Measurements from ENCODE around the gene SKAP2. TPM values are rescaled to one million over a fixed set of nuclear protein-coding genes. Genes with fewer than 3 reads are reported as not detected.

Gene SKAP2
- total RNA-seq, 2 experiments from 2014 or later, result 18.6 to 21.3 TPM

- Mint-ChIP-seq H3K27ac (no peak overlapping the region), H3K27me3 (no peaks in the 10 kb centered on the region), H3K4me1 (no peaks in the 10 kb centered on the region), H3K36me3 (no peaks in the 10 kb centered on the region), H3K4me3 (no peak overlapping the region), H3K9me3 (ENCODE audit: low read depth) (no peaks in the 10 kb centered on the region)
- ATAC-seq, result no peak
- DNase-seq, result no peak
- CTCF ChIA-PET, result no interaction called here
Measured at GRCh38 chr7:26779978-26780595, 84.3 kb downstream of the SKAP2 start.

GRCh38 chr7:26777385-26777784 is 87.0 kb downstream of the SKAP2 start:
- H3K27me3 Mint-ChIP-seq, result no peaks in the 10 kb centered on the region
- H3K4me1 Mint-ChIP-seq, result no peaks in the 10 kb centered on the region
- no peak overlapping the region for H3K27ac Mint-ChIP-seq
- H3K4me3 Mint-ChIP-seq, result no peak overlapping the region
- H3K9me3 Mint-ChIP-seq (ENCODE audit: low read depth), result peaks cover 2% of the 10 kb centered on the region
- DNase-seq (no peak), ATAC-seq (no peak)
- CTCF ChIA-PET, result no interaction called here
- H3K36me3 Mint-ChIP-seq, result peaks cover 4% of the 10 kb centered on the region

DNA sequence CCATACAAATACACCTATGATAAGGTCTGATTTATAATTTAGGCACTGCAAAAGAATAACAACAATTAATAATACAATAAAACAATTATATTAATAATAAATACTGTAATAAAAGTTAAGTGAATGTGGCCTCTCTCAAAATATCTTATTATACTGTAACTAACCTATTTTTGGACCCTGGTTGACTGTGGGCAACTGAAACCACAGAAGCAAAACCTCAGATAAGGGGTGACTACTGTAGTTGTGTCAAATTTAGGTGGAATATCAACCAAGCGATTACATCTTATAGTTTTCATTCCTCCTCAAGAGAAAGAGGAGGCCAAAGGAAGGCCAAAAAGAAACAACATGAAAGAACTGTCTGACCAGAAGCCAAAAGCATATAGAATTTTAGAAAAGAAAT is 103.9 kb downstream of the SKAP2 start:
- Mint-ChIP-seq H3K9me3 (ENCODE audit: low read depth) (no peaks in the 10 kb centered on the region), H3K27me3 (no peaks in the 10 kb centered on the region), H3K36me3 (no peaks in the 10 kb centered on the region), H3K4me3 (no peak overlapping the region), H3K4me1 (no peaks in the 10 kb centered on the region), H3K27ac (no peak overlapping the region)
- CTCF ChIA-PET, result no interaction called here
- no peak for DNase-seq
- ATAC-seq, result no peak

DNA sequence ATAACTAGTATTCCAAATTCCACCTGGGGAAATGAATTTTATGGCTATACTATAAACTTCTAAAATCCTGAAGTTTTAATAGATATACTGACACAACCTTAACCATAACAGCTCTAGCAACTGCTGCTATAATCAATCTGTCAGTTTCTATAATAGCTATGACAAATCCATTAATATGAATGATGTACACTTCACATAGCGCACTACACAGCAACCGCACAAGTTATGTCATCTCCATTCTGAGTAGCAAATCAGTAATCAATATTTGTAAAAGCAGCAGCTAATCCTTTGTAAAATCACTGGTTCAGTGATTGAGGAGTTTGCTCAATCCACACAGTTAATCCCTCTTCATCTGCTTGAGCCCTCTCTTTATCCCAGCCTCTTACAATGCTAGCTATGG is 105.3 kb downstream of the SKAP2 start:
- no peaks in the 10 kb centered on the region for H3K9me3 Mint-ChIP-seq (ENCODE audit: low read depth)

DNA sequence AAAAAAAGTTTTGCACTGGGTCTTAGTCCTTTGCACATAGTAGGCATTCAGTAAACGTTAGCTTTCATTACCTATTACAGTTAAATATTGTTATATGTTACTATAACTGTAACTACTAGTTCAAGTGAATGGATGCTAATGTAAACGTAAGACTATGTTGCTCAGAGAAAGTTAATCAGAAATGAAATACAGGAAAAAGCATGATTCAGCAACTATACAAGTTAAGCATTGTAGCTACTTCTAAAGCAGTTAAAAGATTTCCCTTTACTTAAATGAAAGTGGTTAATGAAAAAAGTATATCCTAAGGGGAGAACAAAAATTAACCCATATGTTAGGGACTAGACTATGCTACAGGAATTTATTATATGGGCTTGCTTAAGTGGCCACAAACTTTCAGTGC is 121.2 kb downstream of the SKAP2 start:
- CTCF ChIA-PET, result no interaction called here
- H3K36me3 Mint-ChIP-seq, result peaks cover 3% of the 10 kb centered on the region
- no peak for ATAC-seq
- no peaks in the 10 kb centered on the region for H3K9me3 Mint-ChIP-seq (ENCODE audit: low read depth)
- peaks cover 9% of the 10 kb centered on the region for H3K27me3 Mint-ChIP-seq
- H3K27ac Mint-ChIP-seq, result no peak overlapping the region
- no peak for DNase-seq
- H3K4me3 Mint-ChIP-seq, result no peak overlapping the region
- H3K4me1 Mint-ChIP-seq, result no peaks in the 10 kb centered on the region

More for the DNA sequence above, 105.3 kb downstream of the SKAP2 start:
- H3K27ac Mint-ChIP-seq, result no peak overlapping the region
- no peak overlapping the region for H3K4me3 Mint-ChIP-seq
- no peaks in the 10 kb centered on the region for H3K27me3 Mint-ChIP-seq
- CTCF ChIA-PET, result no interaction called here
- ATAC-seq, result no peak
- H3K4me1 Mint-ChIP-seq, result no peaks in the 10 kb centered on the region
- H3K36me3 Mint-ChIP-seq, result no peaks in the 10 kb centered on the region
- no peak for DNase-seq

DNA sequence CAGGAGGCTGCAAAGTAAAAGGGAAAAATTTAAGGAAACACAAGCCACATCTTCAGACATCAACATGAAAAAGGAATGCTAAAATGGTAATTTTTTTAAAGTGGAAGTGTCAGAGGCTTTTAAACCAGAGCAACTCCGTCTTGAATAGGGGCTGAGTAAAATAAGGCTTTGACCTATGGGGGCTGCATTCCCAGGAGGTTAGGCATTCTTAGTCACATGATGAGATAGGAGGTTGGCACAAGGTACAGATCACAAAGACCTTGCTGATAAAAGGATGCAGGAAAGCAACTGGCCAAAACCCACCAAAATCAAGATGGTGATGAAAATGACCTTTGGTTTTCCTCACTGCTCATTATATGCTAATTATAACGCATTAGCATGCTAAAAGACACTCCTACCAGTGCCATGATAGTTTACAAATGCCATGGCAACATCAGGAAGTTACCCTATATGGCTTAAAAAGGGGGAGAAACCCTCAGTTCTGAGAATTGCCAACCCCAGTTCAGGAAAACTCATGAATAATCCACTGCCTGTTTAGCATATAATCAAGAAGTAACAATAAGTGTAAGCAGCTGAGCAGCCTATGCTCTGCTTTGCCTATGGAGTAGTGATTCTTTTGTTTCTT is 128.3 kb downstream of the SKAP2 start:
- ATAC-seq (no peak), DNase-seq (no peak)
- Mint-ChIP-seq H3K4me3 (no peak overlapping the region), H3K27ac (no peak overlapping the region), H3K36me3 (peaks cover 3% of the 10 kb centered on the region), H3K9me3 (ENCODE audit: low read depth) (no peaks in the 10 kb centered on the region), H3K27me3 (peaks cover 3% of the 10 kb centered on the region), H3K4me1 (no peaks in the 10 kb centered on the region)
- CTCF ChIA-PET, result no interaction called here

DNA sequence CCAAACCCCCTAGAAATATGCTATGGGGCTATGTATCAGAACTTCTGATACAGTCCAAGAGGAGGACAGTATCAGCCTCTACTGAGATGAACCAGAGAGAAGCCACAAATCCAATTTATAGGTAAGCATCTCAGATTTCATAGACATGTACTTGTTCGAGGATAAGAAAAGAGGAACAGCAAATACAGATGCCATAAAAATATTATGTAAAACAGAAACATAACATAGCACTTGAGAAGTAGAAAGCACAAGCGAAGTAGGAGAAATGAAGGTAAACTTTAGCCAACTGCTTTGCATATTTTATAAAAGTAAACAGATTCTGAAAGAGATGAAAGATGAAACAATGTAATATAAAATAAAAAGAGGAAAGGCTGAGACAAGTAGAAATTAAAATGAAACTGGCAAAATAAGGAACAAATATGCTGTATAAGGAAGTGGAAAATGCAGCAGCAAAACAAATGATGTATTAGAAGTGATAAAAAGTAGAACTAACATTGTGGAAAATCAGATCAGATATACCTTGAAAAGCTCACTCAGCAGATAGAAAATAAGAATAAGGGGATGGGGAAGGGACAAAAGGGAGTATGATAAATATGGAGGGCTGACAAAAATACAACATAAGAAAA is 135.1 kb downstream of the SKAP2 start:
- H3K27me3 Mint-ChIP-seq, result peaks cover 5% of the 10 kb centered on the region
- CTCF ChIA-PET, result no interaction called here
- H3K4me1 Mint-ChIP-seq, result peaks cover 1% of the 10 kb centered on the region
- no peaks in the 10 kb centered on the region for H3K9me3 Mint-ChIP-seq (ENCODE audit: low read depth)
- DNase-seq (no peak), ATAC-seq (no peak)
- H3K36me3 Mint-ChIP-seq, result peaks cover 3% of the 10 kb centered on the region
- no peak overlapping the region for H3K27ac Mint-ChIP-seq
- no peak overlapping the region for H3K4me3 Mint-ChIP-seq

GRCh38 chr7:26726051-26726450 is 138.3 kb downstream of the SKAP2 start:
- Mint-ChIP-seq H3K4me1 (peaks cover 1% of the 10 kb centered on the region), H3K27ac (no peak overlapping the region), H3K36me3 (peaks cover 5% of the 10 kb centered on the region), H3K9me3 (ENCODE audit: low read depth) (no peaks in the 10 kb centered on the region), H3K4me3 (no peak overlapping the region), H3K27me3 (peaks cover 2% of the 10 kb centered on the region)
- CTCF ChIA-PET, result no interaction called here
- no peak for ATAC-seq
- no peak for DNase-seq

- H3K4me1 Mint-ChIP-seq, result peaks cover 1% of the 10 kb centered on the region
- ATAC-seq, result no peak
- H3K27me3 Mint-ChIP-seq, result no peaks in the 10 kb centered on the region
- H3K27ac Mint-ChIP-seq, result no peak overlapping the region
- no peaks in the 10 kb centered on the region for H3K9me3 Mint-ChIP-seq (ENCODE audit: low read depth)
- H3K36me3 Mint-ChIP-seq, result peaks cover 8% of the 10 kb centered on the region
- CTCF ChIA-PET, result no interaction called here
- DNase-seq, result no peak
- no peak overlapping the region for H3K4me3 Mint-ChIP-seq
Measured at GRCh38 chr7:26724795-26725194, 139.6 kb downstream of the SKAP2 start.

DNA sequence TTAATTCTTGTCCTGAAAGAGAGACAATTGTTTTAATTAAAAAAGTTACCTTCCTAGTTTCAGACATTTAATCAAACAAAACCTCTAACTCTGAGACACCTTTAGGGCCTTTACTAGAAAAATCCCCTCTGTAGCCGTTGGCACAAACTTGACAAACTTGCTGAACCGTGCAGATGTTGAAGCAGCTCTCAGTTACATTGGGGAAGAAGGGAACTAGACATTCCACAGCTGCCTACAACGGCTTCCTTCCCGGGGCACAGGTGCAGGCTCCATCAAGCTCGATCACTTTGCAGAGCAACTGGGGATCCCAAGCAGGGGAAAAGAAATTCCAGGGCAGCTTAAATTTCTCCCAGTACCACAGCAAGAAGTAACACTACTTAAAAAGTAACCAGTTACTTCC is 141.3 kb downstream of the SKAP2 start:
- Mint-ChIP-seq H3K4me3 (no peak overlapping the region), H3K4me1 (no peaks in the 10 kb centered on the region), H3K27ac (no peak overlapping the region), H3K9me3 (ENCODE audit: low read depth) (no peaks in the 10 kb centered on the region), H3K36me3 (peaks cover 11% of the 10 kb centered on the region), H3K27me3 (no peaks in the 10 kb centered on the region)
- no peak for DNase-seq
- ATAC-seq, result no peak
- CTCF ChIA-PET, result no interaction called here

DNA sequence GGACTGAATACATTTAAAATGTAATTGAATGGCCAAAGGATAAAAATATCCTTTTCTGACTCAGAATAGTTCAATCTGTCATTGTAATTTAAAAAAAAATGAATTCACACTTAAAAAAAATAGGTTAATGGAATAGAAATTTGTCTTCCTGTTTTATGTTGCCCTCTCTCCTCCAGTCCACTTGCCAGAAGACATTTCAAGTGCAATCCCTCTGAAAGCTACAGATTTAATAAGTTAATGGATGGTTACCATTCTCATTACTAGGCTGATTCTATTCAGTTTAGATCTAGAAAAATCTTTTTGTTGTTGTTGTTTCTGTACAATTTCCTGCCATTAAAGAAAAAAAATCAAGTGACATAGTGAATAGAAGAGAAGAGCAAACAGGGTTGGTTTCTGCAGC is 142.9 kb downstream of the SKAP2 start:
- Mint-ChIP-seq H3K27ac (no peak overlapping the region), H3K9me3 (ENCODE audit: low read depth) (no peaks in the 10 kb centered on the region), H3K36me3 (peaks cover 11% of the 10 kb centered on the region), H3K27me3 (no peaks in the 10 kb centered on the region), H3K4me3 (no peak overlapping the region), H3K4me1 (no peaks in the 10 kb centered on the region)
- CTCF ChIA-PET, result no interaction called here
- ATAC-seq, result no peak
- DNase-seq, result no peak

DNA sequence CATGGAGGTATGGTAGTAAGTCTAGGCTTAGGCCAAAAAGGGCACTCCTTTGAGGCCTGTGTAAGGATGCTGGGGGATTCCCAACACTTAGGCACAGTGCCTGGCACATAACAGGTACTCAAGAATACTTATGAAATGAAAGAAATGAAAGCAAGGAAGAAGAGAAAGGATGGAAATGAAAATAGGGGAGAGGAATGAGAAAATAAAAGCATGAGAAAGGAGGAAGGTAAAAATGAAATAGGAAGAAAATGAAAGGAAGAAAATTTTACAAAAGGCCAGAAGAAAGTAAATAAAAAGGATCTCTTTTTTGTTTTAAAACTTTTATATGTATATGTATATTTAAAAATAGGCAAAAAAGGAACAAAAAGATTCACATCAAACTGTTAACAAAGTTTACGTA is 146.3 kb downstream of the SKAP2 start:
- H3K4me3 Mint-ChIP-seq, result no peak overlapping the region
- no peaks in the 10 kb centered on the region for H3K9me3 Mint-ChIP-seq (ENCODE audit: low read depth)
- H3K36me3 Mint-ChIP-seq, result peaks cover 8% of the 10 kb centered on the region
- ATAC-seq (no peak), DNase-seq (no peak)
- no peak overlapping the region for H3K27ac Mint-ChIP-seq
- CTCF ChIA-PET, result no interaction called here
- no peaks in the 10 kb centered on the region for H3K4me1 Mint-ChIP-seq
- H3K27me3 Mint-ChIP-seq, result no peaks in the 10 kb centered on the region

- Mint-ChIP-seq H3K4me3 (no peak overlapping the region), H3K9me3 (ENCODE audit: low read depth) (no peaks in the 10 kb centered on the region), H3K4me1 (no peaks in the 10 kb centered on the region), H3K27ac (no peak overlapping the region), H3K36me3 (peaks cover 3% of the 10 kb centered on the region), H3K27me3 (peaks cover 2% of the 10 kb centered on the region)
- ATAC-seq (no peak), DNase-seq (no peak)
- CTCF ChIA-PET, result no interaction called here
Measured at GRCh38 chr7:26714438-26714837, 150.0 kb downstream of the SKAP2 start.

DNA sequence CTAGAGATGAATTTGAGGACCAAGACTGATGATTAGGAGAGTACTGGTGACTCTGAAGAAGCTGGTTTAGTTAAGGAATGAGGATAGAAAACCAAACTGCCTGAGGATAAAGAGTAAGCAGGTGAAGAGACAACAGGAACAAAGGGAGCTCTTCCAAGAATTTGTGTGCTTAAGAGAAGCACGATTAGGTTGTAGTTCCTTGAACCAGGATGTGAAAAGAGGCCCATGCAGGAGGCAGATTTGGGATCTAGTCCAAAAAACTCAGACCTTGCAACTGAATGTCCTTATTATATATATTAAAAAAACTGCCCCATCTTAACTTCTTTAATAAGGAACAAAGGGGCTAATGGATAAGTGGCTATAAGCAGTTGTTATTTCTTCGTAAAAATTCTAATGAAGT is 150.4 kb downstream of the SKAP2 start:
- Mint-ChIP-seq H3K9me3 (ENCODE audit: low read depth) (no peaks in the 10 kb centered on the region), H3K4me3 (no peak overlapping the region), H3K36me3 (no peaks in the 10 kb centered on the region), H3K4me1 (no peaks in the 10 kb centered on the region), H3K27me3 (peaks cover 2% of the 10 kb centered on the region), H3K27ac (no peak overlapping the region)
- CTCF ChIA-PET, result no interaction called here
- ATAC-seq, result no peak
- no peak for DNase-seq
